Kidney epithelial cell (primary cell): Measurements from ENCODE around the gene GLI1. TPM values are rescaled to one million over a fixed set of nuclear protein-coding genes. Genes with fewer than 3 reads are reported as not detected.
"Not testable (repeated sequence)": the region's sequence is repeated elsewhere in the genome, so short reads cannot be mapped to it uniquely, and the experiment has no call there.

Experiments
- DNase-seq: peaks from one replicate; pipeline ENCODE4 v3.0.0-alpha.2; 2010; ENCODE audit warnings: low read depth
- H3K27me3 ChIP-seq: 2 replicates; pipeline ENCODE4 v1.6.0; 2011; ENCODE audit warnings: low read length; ENCODE audit not compliant: control insufficient read depth, insufficient read depth
- H3K36me3 ChIP-seq: 2 replicates; pipeline ENCODE4 v1.5.1; 2011; ENCODE audit warnings: low read length; ENCODE audit not compliant: control insufficient read depth, insufficient read depth
- H3K4me3 ChIP-seq: 2 replicates; pipeline ENCODE4 v1.5.1; 2011; ENCODE audit warnings: low read depth, mild to moderate bottlenecking, control low read depth, low read length
- CTCF ChIP-seq: IDR thresholded peaks from 2 replicates; pipeline ENCODE4 v1.5.1; 2011; ENCODE audit warnings: mild to moderate bottlenecking, moderate library complexity, low read length, control low read depth, inconsistent platforms; ENCODE audit not compliant: insufficient read depth, poor library complexity, severe bottlenecking
- total RNA-seq: library from RNA; depleted of rRNA; stranded (reverse); fragments of >200 nt; gene quantifications from 2 replicates; pipeline ENCODE4 v1.2.3, GENCODE V29; 2015

Gene GLI1
- total RNA-seq, 1 donor from 2014 or later, result 1.6 TPM

DNA sequence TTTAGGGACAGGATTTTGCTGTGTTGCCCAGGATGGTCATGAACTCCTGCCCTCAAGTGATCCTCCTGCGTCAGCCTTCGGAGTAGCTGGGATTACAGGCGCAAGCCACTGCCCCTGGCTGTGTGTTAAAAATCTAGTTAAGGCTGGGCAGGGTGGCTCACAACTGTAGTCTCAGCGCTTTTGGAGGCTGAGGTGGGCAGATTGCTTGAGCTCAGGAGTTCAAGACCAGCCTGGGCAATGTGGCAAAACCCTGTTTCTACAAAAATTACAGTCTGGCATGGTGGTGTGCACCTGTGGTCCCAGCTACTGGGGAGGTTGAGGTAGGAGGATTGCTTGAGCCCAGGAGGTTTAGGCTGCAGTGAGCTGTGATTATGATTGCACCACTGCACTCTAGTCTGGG lies 51.6 kb downstream of the GLI1 start:
- DNase-seq, result no peak
- no peaks in the 10 kb centered on the region for H3K27me3 ChIP-seq
- TF ChIP-seq CTCF, result no peak
- H3K36me3 ChIP-seq, result peaks cover 1% of the 10 kb centered on the region
- no peak overlapping the region for H3K4me3 ChIP-seq

DNA sequence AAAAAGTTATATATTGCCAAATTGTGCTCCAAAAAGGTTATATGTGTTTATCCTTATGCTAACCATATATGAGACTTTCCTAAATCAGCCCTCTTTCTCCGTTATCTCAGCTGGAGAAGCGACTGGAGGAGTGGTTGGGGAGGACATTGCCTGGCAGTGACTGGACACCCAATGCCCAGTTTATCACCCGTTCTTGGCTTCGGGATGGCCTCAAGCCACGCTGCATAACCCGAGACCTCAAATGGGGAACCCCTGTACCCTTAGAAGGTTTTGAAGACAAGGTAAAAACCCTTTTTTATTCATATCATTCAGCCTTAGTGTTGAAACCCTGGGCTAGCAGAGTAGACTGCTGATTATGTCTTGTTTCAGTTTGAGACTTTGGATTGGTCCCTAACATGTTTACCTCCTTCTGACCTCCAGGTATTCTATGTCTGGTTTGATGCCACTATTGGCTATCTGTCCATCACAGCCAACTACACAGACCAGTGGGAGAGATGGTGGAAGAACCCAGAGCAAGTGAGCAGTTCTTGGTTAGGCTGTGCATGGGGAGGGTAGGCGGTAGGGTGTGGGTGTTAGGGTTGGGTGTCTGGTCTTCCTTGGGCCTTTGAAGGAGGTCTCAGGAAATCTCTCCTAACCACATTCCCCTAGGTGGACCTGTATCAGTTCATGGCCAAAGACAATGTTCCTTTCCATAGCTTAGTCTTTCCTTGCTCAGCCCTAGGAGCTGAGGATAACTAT lies 52.2 kb downstream of the GLI1 start:
- no peak overlapping the region for H3K4me3 ChIP-seq
- no peaks in the 10 kb centered on the region for H3K27me3 ChIP-seq
- DNase-seq, result no peak
- TF ChIP-seq CTCF, result no peak
- peaks cover 1% of the 10 kb centered on the region for H3K36me3 ChIP-seq

GRCh38 chr12:57512665-57513064 lies 53.1 kb downstream of the GLI1 start:
- no peak for TF ChIP-seq CTCF
- no peak for DNase-seq
- Histone ChIP-seq H3K4me3 (no peak overlapping the region), H3K27me3 (no peaks in the 10 kb centered on the region), H3K36me3 (peaks cover 3% of the 10 kb centered on the region)

- Histone ChIP-seq H3K36me3 (peaks cover 3% of the 10 kb centered on the region), H3K27me3 (no peaks in the 10 kb centered on the region), H3K4me3 (no peak overlapping the region)
- no peak for TF ChIP-seq CTCF
- no peak for DNase-seq
These were observed 53.7 kb downstream of the GLI1 start for GRCh38 chr12:57513266-57513665.

GRCh38 chr12:57513677-57514076 lies 54.1 kb downstream of the GLI1 start:
- not testable (repeated sequence) for DNase-seq, H3K36me3 ChIP-seq, H3K27me3 ChIP-seq, H3K4me3 ChIP-seq

GRCh38 chr12:57514246-57514645 lies 54.7 kb downstream of the GLI1 start:
- not testable (repeated sequence) for H3K27me3 ChIP-seq, DNase-seq, H3K36me3 ChIP-seq, H3K4me3 ChIP-seq

- H3K36me3 ChIP-seq, result peaks cover 3% of the 10 kb centered on the region
- no peak for DNase-seq
- TF ChIP-seq CTCF, result no peak
- no peaks in the 10 kb centered on the region for H3K27me3 ChIP-seq
- H3K4me3 ChIP-seq, result no peak overlapping the region
These were observed 55.3 kb downstream of the GLI1 start for GRCh38 chr12:57514720-57515407.
